Activated CD4-positive, alpha-beta T cell treated with anti-CD3 and anti-CD28 coated beads, Interleukin-10, Interleukin-2, amounts not matched to agents 100 ng/mL and 50 ng/mL, durations not matched to agents 16 hours and 8 hours (primary cell): Measurements from ENCODE around the gene GRK4.
"Not testable (repeated sequence)": the region's sequence is repeated elsewhere in the genome, so short reads cannot be mapped to it uniquely, and the experiment has no call there.

Experiments
- DNase-seq: peaks from one replicate; pipeline ENCODE4 v3.0.0-alpha.2; 2020

The GRK4 gene

GRCh38 chr4:2962614-2963174 is 677 bp upstream of the GRK4 start:
- peak; percentile 58 for DNase-seq

GRCh38 chr4:2963966-2964471 is 648 bp downstream of the GRK4 start:
- no peak for DNase-seq

- no peak for DNase-seq
Measured at GRCh38 chr4:2964706-2965258, 1.4 kb downstream of the GRK4 start.

- DNase-seq: no peak
Measured at GRCh38 chr4:2965262-2965661, 1.9 kb downstream of the GRK4 start.

GRCh38 chr4:2968381-2968780 is 5.0 kb downstream of the GRK4 start:
- no peak for DNase-seq

- no peak for DNase-seq
Measured at GRCh38 chr4:2971275-2971674, 7.9 kb downstream of the GRK4 start.

GRCh38 chr4:2977211-2978088 is 14.1 kb downstream of the GRK4 start:
- no peak for DNase-seq

- DNase-seq: no peak
Measured at GRCh38 chr4:2981256-2981819, 18.0 kb downstream of the GRK4 start.

- DNase-seq: no peak
Measured at GRCh38 chr4:2982012-2982411, 18.6 kb downstream of the GRK4 start.

GRCh38 chr4:2983715-2984114 is 20.3 kb downstream of the GRK4 start:
- DNase-seq: not testable (repeated sequence)

- DNase-seq: no peak
Measured at GRCh38 chr4:2991243-2991642, 27.9 kb downstream of the GRK4 start.

GRCh38 chr4:2994917-2995316 is 31.5 kb downstream of the GRK4 start:
- no peak for DNase-seq

- DNase-seq: no peak
Measured at GRCh38 chr4:2995546-2996265, 32.3 kb downstream of the GRK4 start.

GRCh38 chr4:2996415-2996814 is 33.0 kb downstream of the GRK4 start:
- DNase-seq: no peak

- DNase-seq: no peak
Measured at GRCh38 chr4:3007724-3008123, 44.4 kb downstream of the GRK4 start.

- DNase-seq: peak; percentile 62
Measured at GRCh38 chr4:3009422-3009821, 46.1 kb downstream of the GRK4 start.

GRCh38 chr4:3010577-3010976 is 47.2 kb downstream of the GRK4 start:
- no peak for DNase-seq

GRCh38 chr4:3010998-3011397 is 47.6 kb downstream of the GRK4 start:
- no peak for DNase-seq

GRCh38 chr4:3011456-3012220 is 48.3 kb downstream of the GRK4 start:
- no peak for DNase-seq

GRCh38 chr4:3013323-3013722 is 50.0 kb downstream of the GRK4 start:
- DNase-seq: no peak

GRCh38 chr4:3013839-3014350 is 50.5 kb downstream of the GRK4 start:
- peak; percentile 86 for DNase-seq

- DNase-seq: no peak
Measured at GRCh38 chr4:3016961-3017360, 53.6 kb downstream of the GRK4 start.
